Esophagus muscularis mucosa (tissue), 3 donors: ENCODE results near the gene VSIG10.

Source experiments
- POLR2A ChIP-seq: fragments of 450-650 bp; IDR thresholded peaks from one replicate; pipeline ENCODE4 v1.6.1; 2017; ENCODE audit warnings: antibody characterized with exemption, moderate library complexity, mild to moderate bottlenecking, low read depth
- POLR2AphosphoS5 ChIP-seq, 2 donors: sonication (generic); formaldehyde crosslinking; IDR thresholded peaks; one replicate each; pipeline ENCODE4 v1.6.1; 2017; ENCODE audit warnings: antibody characterized with exemption in 2 of 2
- TF ChIP-seq, protein P1 (sequence below), 3 experiments: fragments of 200-600 bp in 2 of 3; fragments of 450-650 bp in 1 of 3; sonication (generic) in 2 of 3; IDR thresholded peaks; one replicate each; pipeline ENCODE4 v1.5.1; 2017 to 2019; ENCODE audit warnings: antibody characterized with exemption in 3 of 3, mild to moderate bottlenecking in 2 of 3, moderate library complexity in 1 of 3

GRCh38 chr12:118107694-118108093, 3.9 kb upstream of the VSIG10 start:
- TF ChIP-seq POLR2AphosphoS5 (IDR thresholded peaks at IDR 0.05) (no peak), POLR2A (no peak)
- TF ChIP-seq, protein P1, sequence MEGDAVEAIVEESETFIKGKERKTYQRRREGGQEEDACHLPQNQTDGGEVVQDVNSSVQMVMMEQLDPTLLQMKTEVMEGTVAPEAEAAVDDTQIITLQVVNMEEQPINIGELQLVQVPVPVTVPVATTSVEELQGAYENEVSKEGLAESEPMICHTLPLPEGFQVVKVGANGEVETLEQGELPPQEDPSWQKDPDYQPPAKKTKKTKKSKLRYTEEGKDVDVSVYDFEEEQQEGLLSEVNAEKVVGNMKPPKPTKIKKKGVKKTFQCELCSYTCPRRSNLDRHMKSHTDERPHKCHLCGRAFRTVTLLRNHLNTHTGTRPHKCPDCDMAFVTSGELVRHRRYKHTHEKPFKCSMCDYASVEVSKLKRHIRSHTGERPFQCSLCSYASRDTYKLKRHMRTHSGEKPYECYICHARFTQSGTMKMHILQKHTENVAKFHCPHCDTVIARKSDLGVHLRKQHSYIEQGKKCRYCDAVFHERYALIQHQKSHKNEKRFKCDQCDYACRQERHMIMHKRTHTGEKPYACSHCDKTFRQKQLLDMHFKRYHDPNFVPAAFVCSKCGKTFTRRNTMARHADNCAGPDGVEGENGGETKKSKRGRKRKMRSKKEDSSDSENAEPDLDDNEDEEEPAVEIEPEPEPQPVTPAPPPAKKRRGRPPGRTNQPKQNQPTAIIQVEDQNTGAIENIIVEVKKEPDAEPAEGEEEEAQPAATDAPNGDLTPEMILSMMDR (IDR thresholded peaks at IDR 0.05): no peak
